HEK293 (cell line): Measurements from ENCODE around the gene CBX1.

Experiments
- CTCF ChIA-PET: fragments of 350-600 bp; formaldehyde crosslinking; extraction: SDS; loops from one replicate; lab custom pipeline; 2021; ENCODE audit warnings: antibody characterized with exemption; lab: Yijun Ruan, JAX
- POLR2A ChIA-PET: fragments of 300-600 bp; formaldehyde crosslinking; extraction: SDS; loops from one replicate; lab custom pipeline; 2020; ENCODE audit warnings: antibody characterized with exemption, inconsistent platforms; lab: Yijun Ruan, JAX
- H3K27ac ChIP-seq: fragments of 200-500 bp; sonication (Bioruptor generic); 2 replicates; pipeline ENCODE4 v1.5.1; 2014; ENCODE audit warnings: low read depth, low read length, control low read depth, inconsistent platforms; ENCODE audit errors: extremely low read depth
- H3K36me3 ChIP-seq, 2 experiments: fragments of 200-500 bp in 1 of 2; sonication (Bioruptor generic) in 1 of 2; 1 replicate in 1 of 2; 2 replicates in 1 of 2; pipeline ENCODE4 v1.5.1; 2014 to 2017; ENCODE audit warnings: inconsistent platforms in 2 of 2, low read length in 2 of 2; ENCODE audit not compliant: control insufficient read depth in 2 of 2, insufficient read depth in 1 of 2
- H3K4me1 ChIP-seq: fragments of 200-500 bp; sonication (Bioruptor generic); 2 replicates; pipeline ENCODE4 v1.5.1; 2014; ENCODE audit warnings: mild to moderate bottlenecking, low read length, inconsistent platforms; ENCODE audit not compliant: control insufficient read depth, insufficient read depth
- H3K4me3 ChIP-seq: 2 replicates; pipeline ENCODE4 v1.5.1; 2011; ENCODE audit warnings: low read depth, mild to moderate bottlenecking, control low read depth, low read length, moderate library complexity
- H3K9me3 ChIP-seq: fragments of 200-500 bp; sonication (Bioruptor generic); 2 replicates; pipeline ENCODE4 v1.5.1; 2014; ENCODE audit warnings: low read depth, low read length, inconsistent platforms; ENCODE audit not compliant: control insufficient read depth, insufficient read depth
- ZFP37 ChIP-seq: fragments of 450-650 bp; formaldehyde crosslinking; IDR thresholded peaks from 2 replicates; pipeline ENCODE4 v1.5.1; 2016; ENCODE audit warnings: missing biosample characterization, missing genetic modification characterization
- ZNF514 ChIP-seq: fragments of 450-650 bp; formaldehyde crosslinking; IDR thresholded peaks from 2 replicates; pipeline ENCODE4 v1.5.1; 2016; ENCODE audit warnings: missing biosample characterization, missing genetic modification characterization

CBX1 gene

GRCh38 chr17:48021934-48022333 is 79.3 kb downstream of the CBX1 start:
- CTCF ChIA-PET, result interaction anchor here (0.5 to 15.5 kb wide), 7 partner anchors 11 to 152 kb away, joined by 3 to 386 read pairs (median 6); partner anchors contain the start of gene PNPO
- no peak for TF ChIP-seq ZFP37 (tag by site-specific recombination)
- TF ChIP-seq ZNF514 (tag by site-specific recombination), result no peak
- Histone ChIP-seq H3K36me3 (no peaks in the 10 kb centered on the region), H3K4me3 (no peak overlapping the region), H3K9me3 (no peaks in the 10 kb centered on the region), H3K27ac (no peak overlapping the region), H3K4me1 (peaks cover 14% of the 10 kb centered on the region)
- POLR2A ChIA-PET, result interaction anchor here (0.6 to 1.1 kb wide), 2 partner anchors 26 to 75 kb away, joined by 3 to 8 read pairs; partner anchors contain the start of gene NFE2L1
